COLO668 (cell line): ENCODE data around the gene TMEM247.
A peak's percentile ranks its signal among the peaks of the same experiment; 100 is the strongest.
"Not testable (repeated sequence)": the region's sequence is repeated elsewhere in the genome, so short reads cannot be mapped to it uniquely, and the experiment has no call there.

Experiments used
- DNase-seq: peaks from one replicate; lab custom pipeline; 2025; ENCODE audit not compliant: unreplicated experiment; lab: John Stamatoyannopoulos, UW

The TMEM247 gene

GRCh38 chr2:46458763-46459500, 20.4 kb upstream of the TMEM247 start:
- no peak for DNase-seq

GRCh38 chr2:46459694-46460093, 19.7 kb upstream of the TMEM247 start:
- no peak for DNase-seq

GRCh38 chr2:46460241-46460921, 19.0 kb upstream of the TMEM247 start:
- no peak for DNase-seq

GRCh38 chr2:46461011-46461674, 18.2 kb upstream of the TMEM247 start:
- peak; percentile 53 for DNase-seq

- no peak for DNase-seq
Observed at GRCh38 chr2:46461709-46462171, 17.6 kb upstream of the TMEM247 start.

- DNase-seq: no peak
Observed at GRCh38 chr2:46462936-46463335, 16.4 kb upstream of the TMEM247 start.

- DNase-seq: no peak
Observed at GRCh38 chr2:46469116-46469515, 10.2 kb upstream of the TMEM247 start.

- no peak for DNase-seq
Observed at GRCh38 chr2:46469700-46470099, 9.7 kb upstream of the TMEM247 start.

- no peak for DNase-seq
Observed at GRCh38 chr2:46470114-46470628, 9.2 kb upstream of the TMEM247 start.

GRCh38 chr2:46471019-46471583, 8.3 kb upstream of the TMEM247 start:
- DNase-seq: no peak

GRCh38 chr2:46471697-46472096, 7.7 kb upstream of the TMEM247 start:
- no peak for DNase-seq

- not testable (repeated sequence) for DNase-seq
Observed at GRCh38 chr2:46472165-46472564, 7.2 kb upstream of the TMEM247 start.

GRCh38 chr2:46477462-46477861, 1.9 kb upstream of the TMEM247 start:
- not testable (repeated sequence) for DNase-seq

GRCh38 chr2:46477925-46478324, 1.4 kb upstream of the TMEM247 start:
- no peak for DNase-seq

GRCh38 chr2:46480562-46480961, 1.2 kb downstream of the TMEM247 start:
- DNase-seq: no peak

- peak; percentile 12 for DNase-seq
Observed at GRCh38 chr2:46481198-46482193, 2.1 kb downstream of the TMEM247 start.

GRCh38 chr2:46482490-46482889, 3.1 kb downstream of the TMEM247 start:
- no peak for DNase-seq

- DNase-seq: no peak
Observed at GRCh38 chr2:46485002-46485401, 5.6 kb downstream of the TMEM247 start.

GRCh38 chr2:46486436-46486835, 7.1 kb downstream of the TMEM247 start:
- DNase-seq: no peak

- DNase-seq: no peak
Observed at GRCh38 chr2:46487667-46488335, 8.4 kb downstream of the TMEM247 start.
